ENCODE measurements around the gene ENTPD2. TPM values are rescaled to one million over a fixed set of nuclear protein-coding genes. Genes with fewer than 3 reads are reported as not detected.

The ENTPD2 gene
- total and polyA plus RNA-seq, 8 donors: 0.71 to 4.7 (median 2.4) TPM

DNA sequence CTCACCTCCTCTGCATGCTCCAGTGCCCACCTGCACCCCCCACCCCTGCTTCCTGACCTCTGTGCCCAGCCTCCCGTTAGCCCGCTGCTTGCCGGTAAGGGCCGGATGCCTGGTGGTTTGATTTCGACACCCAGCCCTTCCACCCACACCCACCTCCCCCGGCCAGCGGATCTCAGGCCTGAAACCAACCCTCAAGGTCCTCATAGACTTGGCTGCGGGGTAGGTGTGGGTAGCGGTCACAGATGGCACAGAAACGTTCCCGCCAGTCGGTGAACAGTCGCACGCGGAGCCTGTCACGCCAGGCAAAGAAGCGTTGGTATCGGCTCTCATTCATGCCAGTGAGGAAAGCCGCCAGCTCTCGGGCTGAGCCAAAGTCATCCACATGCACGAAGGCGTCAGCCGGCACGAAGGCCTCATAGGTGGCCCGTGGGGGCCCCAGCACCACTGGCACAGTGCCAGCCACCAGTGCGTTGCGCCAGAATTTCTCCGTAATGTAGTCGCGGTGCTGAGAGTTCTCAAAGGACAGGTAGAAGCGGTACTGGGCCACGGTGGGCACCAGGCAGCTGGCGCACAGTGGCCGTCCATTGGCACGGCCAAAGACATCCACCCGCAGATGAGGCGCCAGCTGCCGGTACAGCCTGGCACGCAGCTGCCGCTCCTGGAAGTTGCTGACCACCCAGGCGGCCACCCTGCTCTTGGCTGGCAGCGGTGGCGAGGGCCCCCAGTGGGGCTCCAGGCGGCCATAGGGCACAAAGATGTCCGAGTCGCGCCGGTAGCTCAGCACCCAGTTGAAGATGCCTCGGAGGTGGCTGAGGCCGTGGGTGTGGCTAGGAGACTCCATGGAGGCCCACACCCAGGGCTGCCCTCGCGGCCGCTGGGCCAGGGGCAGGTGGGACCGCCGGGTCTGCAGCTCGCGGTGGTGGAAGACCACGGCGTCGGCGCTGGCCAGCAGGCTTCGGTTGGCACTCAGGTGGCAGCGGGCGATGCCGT is 23.0 kb downstream of the ENTPD2 start:
- peak overlapping the region in 1 of 2 donors; percentile 84 for H3K27ac ChIP-seq
- DNase-seq: peak in 2 of 4 donors; percentile 71 to 93
- TF ChIP-seq, protein P1, sequence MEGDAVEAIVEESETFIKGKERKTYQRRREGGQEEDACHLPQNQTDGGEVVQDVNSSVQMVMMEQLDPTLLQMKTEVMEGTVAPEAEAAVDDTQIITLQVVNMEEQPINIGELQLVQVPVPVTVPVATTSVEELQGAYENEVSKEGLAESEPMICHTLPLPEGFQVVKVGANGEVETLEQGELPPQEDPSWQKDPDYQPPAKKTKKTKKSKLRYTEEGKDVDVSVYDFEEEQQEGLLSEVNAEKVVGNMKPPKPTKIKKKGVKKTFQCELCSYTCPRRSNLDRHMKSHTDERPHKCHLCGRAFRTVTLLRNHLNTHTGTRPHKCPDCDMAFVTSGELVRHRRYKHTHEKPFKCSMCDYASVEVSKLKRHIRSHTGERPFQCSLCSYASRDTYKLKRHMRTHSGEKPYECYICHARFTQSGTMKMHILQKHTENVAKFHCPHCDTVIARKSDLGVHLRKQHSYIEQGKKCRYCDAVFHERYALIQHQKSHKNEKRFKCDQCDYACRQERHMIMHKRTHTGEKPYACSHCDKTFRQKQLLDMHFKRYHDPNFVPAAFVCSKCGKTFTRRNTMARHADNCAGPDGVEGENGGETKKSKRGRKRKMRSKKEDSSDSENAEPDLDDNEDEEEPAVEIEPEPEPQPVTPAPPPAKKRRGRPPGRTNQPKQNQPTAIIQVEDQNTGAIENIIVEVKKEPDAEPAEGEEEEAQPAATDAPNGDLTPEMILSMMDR (IDR thresholded peaks at IDR 0.05): no peak
- intact Hi-C loops (cut with DNase I): no loop called here
- H3K4me1 ChIP-seq: peaks cover 19 to 83% of the 10 kb centered on the region in 2 donors
- H3K4me3 ChIP-seq: peak overlapping the region in 1 of 2 donors; percentile 52
- no peaks in the 10 kb centered on the region for H3K9me3 ChIP-seq
- no peaks in the 10 kb centered on the region for H3K36me3 ChIP-seq
- no peak for ATAC-seq
- no peaks in the 10 kb centered on the region for H3K27me3 ChIP-seq

DNA sequence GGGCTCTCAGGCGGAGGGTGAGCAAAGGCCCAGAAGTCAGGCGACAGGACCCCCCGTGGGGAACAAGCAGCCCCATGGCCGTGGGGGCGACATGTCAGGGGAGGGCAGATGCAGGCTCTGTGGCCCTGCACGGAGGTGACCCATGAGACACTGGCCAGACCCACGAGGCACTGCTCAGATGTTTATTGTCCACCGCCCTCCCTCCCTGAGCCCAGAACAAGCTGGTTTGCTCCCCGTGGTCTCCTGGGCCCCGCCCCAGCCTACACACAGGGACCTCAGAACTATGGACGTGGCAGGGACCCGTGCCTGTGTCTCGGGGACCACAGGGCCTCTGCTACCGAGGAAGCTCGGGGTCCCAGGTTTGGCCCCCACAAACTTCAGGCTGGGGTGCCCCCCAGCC is 23.9 kb downstream of the ENTPD2 start:
- H3K4me3 ChIP-seq: peak overlapping the region in 1 of 2 donors; percentile 52
- no peak for DNase-seq
- intact Hi-C loops (cut with DNase I): no loop called here
- no peaks in the 10 kb centered on the region for H3K9me3 ChIP-seq
- peak overlapping the region; percentile 26 to 84 for H3K27ac ChIP-seq
- H3K36me3 ChIP-seq: no peaks in the 10 kb centered on the region
- no peaks in the 10 kb centered on the region for H3K27me3 ChIP-seq
- peaks cover 18 to 75% of the 10 kb centered on the region in 2 donors for H3K4me1 ChIP-seq
- no peak for ATAC-seq
- TF ChIP-seq, protein P1 (IDR thresholded peaks at IDR 0.05): no peak

DNA sequence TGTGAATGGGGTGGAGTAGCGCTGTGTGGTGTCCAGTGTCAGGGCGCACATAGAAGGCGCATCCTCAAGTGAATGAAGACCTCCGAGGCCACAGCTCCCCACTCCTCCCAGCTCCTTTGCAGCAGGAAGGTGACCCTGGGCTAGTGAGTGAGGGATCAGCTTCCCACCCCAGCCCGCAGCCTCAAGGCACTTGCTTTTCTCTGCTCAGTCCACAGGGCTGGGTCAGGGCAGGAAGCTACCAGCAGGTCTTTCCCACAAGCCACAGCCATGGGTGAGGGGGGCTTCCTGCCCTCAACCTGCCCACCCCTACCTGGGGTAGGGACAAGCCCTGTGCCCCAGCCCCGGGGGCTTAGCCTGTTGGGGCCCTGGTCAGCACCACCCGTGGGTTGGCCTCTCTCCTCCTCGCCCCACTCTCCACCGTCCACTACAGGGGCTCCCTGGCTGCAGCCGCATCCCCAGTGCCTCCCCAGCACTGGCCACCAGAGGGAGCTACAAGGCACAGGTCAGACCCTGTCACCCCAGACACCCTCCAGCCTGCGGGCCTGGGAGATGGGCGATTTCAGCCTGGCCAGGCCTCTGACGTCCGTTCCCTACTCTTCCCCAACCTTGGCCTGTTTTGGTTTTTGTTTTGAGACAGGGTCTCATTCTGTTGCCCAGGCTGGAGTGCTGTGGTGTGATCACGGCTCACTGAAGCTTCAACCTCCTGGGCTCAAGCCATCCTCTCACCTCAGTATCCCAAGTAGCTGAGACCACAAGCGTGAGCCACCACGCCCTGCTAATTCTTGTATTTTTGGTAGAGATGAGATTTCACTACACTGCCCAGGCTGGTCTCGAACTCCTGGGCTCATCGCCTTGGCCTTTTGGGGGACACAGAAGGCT is 24.6 kb downstream of the ENTPD2 start:
- peak; percentile 81 for ATAC-seq
- peaks cover 11 to 68% of the 10 kb centered on the region in 2 donors for H3K4me1 ChIP-seq
- H3K4me3 ChIP-seq: peak overlapping the region; percentile 49 to 52
- DNase-seq: peak; percentile 45 to 96 (median 72)
- H3K27me3 ChIP-seq: no peaks in the 10 kb centered on the region
- intact Hi-C loops (cut with DNase I): no loop called here
- no peaks in the 10 kb centered on the region for H3K36me3 ChIP-seq
- no peaks in the 10 kb centered on the region for H3K9me3 ChIP-seq
- H3K27ac ChIP-seq: peak overlapping the region in 1 of 2 donors; percentile 84
- TF ChIP-seq, protein P1 (IDR thresholded peaks at IDR 0.05): peak; percentile 67 to 97

DNA sequence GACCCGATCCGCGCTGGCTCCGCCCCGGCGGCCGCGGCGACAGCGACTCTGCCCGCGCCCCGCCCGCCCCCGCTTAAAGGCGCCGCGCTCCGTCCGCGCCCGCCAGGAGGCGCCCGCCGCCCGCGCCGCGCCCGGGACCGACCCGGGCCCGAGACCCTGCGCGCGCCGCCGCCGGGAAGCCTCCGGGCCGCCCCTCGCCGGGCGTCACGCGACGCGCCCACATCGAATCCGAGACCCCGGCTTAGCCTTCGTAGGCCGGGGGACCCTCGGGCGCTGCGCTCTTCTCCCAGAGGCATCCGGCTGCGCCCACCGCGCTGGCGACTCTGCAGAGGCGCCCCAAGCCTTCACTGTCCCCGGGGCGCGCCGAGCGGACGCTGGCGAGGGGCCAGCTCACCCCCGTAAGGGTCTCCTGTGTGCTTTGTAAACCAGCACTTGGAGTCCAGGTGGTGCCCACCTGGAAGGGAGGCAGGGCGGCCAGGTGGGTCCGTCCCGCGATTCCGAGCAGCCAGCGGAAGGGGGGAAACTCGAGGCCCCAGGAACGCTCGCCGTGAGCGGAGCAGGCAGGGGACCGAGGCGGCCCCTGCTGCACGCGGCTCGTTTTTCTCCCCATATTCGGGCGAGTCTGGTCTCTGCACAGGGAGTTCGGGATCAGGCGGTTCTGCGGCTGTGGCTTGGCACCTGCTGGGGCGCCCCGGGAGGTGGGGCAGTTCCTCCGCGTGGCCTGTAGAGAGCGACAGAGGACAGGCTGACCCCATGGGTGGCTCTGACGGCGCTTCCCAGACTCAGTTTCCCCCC is 25.4 kb downstream of the ENTPD2 start:
- H3K27me3 ChIP-seq: no peaks in the 10 kb centered on the region
- H3K27ac ChIP-seq: peak overlapping the region in 1 of 2 donors; percentile 84
- intact Hi-C loops (cut with DNase I): no loop called here
- H3K4me3 ChIP-seq: peak overlapping the region; percentile 49 to 52
- TF ChIP-seq, protein P1 (IDR thresholded peaks at IDR 0.05): peak in 1 of 2 donors; percentile 25
- ATAC-seq (peak; percentile 74), DNase-seq (peak in 3 of 4 donors; percentile 66 to 93 (median 74))
- H3K4me1 ChIP-seq: peaks cover 11 to 61% of the 10 kb centered on the region in 2 donors
- no peaks in the 10 kb centered on the region for H3K36me3 ChIP-seq
- H3K9me3 ChIP-seq: no peaks in the 10 kb centered on the region
